ENCODE data around the gene ELL. TPM values are rescaled to one million over a fixed set of nuclear protein-coding genes. Genes with fewer than 3 reads are reported as not detected.

ELL gene
- total and polyA plus RNA-seq, 9 of the 15 experiments (the other 6 are each of a cell fraction or from before 2014, with no cell fraction given) = 0.24 to 22.5 (median 4.1) TPM

GRCh38 chr19:18514800-18515682 lies 6.8 kb downstream of the ELL start:
- ChIA-PET POLR2A (interaction anchor here (0.7 to 0.9 kb wide), 2 partner anchors 19 to 265 kb away, joined by 3 to 4 read pairs; no protein-coding TSS in a partner anchor), CTCF (ENCODE audit: low intra/inter-chr PET ratio) (no interaction called here)
- Histone ChIP-seq H3K27ac (ENCODE audit: extremely low read depth, low read depth, low read length) (no peak overlapping the region), H3K4me3 (no peak overlapping the region), H3K27me3 (ENCODE audit: control insufficient read depth in 2 of 2, insufficient read depth in 2 of 2, low read length in 2 of 2) (no peaks in the 10 kb centered on the region), H2AFZ (ENCODE audit: low read depth, low read length) (no peak overlapping the region), H3K79me2 (ENCODE audit: control insufficient read depth, insufficient read depth, low read length) (peaks cover 93% of the 10 kb centered on the region), H3K4me1 (replicated peaks in 1 of 2; ENCODE audit: control insufficient read depth in 2 of 2, insufficient read depth in 2 of 2, low read length in 2 of 2) (peaks cover 19 to 33% of the 10 kb centered on the region in 2 experiments), H3K4me2 (ENCODE audit: insufficient read depth, low read length) (no peak overlapping the region), H3K36me3 (ENCODE audit: control insufficient read depth, insufficient read depth, low read length) (peaks cover 13% of the 10 kb centered on the region), H3K9me3 (replicated peaks; ENCODE audit: control insufficient read depth, insufficient read depth, low read depth, low read length) (no peaks in the 10 kb centered on the region), H3K9me1 (ENCODE audit: control insufficient read depth, insufficient read depth, low read length) (peaks cover 11% of the 10 kb centered on the region), H3K9ac (ENCODE audit: insufficient read depth in 1 of 2, low read depth in 2 of 2, low read length in 2 of 2) (peak overlapping the region in 1 of 2 experiments; percentile 26; a peak in 2 of 4 replicates), H4K20me1 (replicated peaks; ENCODE audit: control insufficient read depth, insufficient read depth, low read length) (peaks cover 55% of the 10 kb centered on the region)
- intact Hi-C loops (cut with micrococcal nuclease) (no loop called here), in situ Hi-C loops (cut with MboI) (no loop called here)
- ATAC-seq (peak; percentile 38), FAIRE-seq (no peak), DNase-seq (ENCODE audit: extremely low read depth in 1 of 4, low spot score in 3 of 4) (peak in 1 of 4 experiments; percentile 45)
- no TSS peak for BruUV-seq (replicated peaks)
- 34% methylated on average over 17 of the region's 17 CpGs for WGBS (ENCODE audit: insufficient coverage, low coverage, missing lambda C conversion rate)
- TF ChIP-seq FOXJ2 (tag; IDR thresholded peaks at IDR 0.05) (peak; percentile 51; the same call in 1 of the 2 replicates), TCFL5 (CRISPR knock-in tag; conservative IDR thresholded peaks at IDR 0.05) (no peak), CREB1 (IDR thresholded peaks at IDR 0.05) (peak; percentile 46), CREB1 (CRISPR knock-in tag; IDR thresholded peaks at IDR 0.05) (no peak), RCOR1 (IDR thresholded peaks at IDR 0.05; ENCODE audit: borderline replicate concordance in 1 of 2, low read depth in 2 of 2, low read length in 2 of 2) (0 out of 4 replicates have a peak, but pooled peaks of 1 of the 2 experiments have one; percentile 32), CEBPB (tag; IDR thresholded peaks at IDR 0.05) (peak; percentile 81), CEBPG (CRISPR knock-in tag; IDR thresholded peaks at IDR 0.05) (no peak), CEBPG (tag; conservative IDR thresholded peaks at IDR 0.05 in 1 of 2, IDR thresholded peaks at IDR 0.05 in 1 of 2) (peak; percentile 13 to 34; a peak in 1 of 4 replicates), NCOR1 (IDR thresholded peaks at IDR 0.05) (no peak), KDM1A (IDR thresholded peaks at IDR 0.05) (peak in 1 of 2 experiments; percentile 69; a peak in 3 of 4 replicates), PRPF4 (IDR thresholded peaks at IDR 0.05; ENCODE audit: insufficient read depth, low read depth, low read length, poor library complexity, severe bottlenecking) (no peak), ZNF75A (CRISPR knock-in tag; IDR thresholded peaks at IDR 0.05) (no peak), EP400 (IDR thresholded peaks at IDR 0.05) (no peak), YBX1 (IDR thresholded peaks at IDR 0.05) (no peak), MAX (CRISPR knock-in tag; IDR thresholded peaks at IDR 0.05) (0 out of 2 replicates have a peak, but pooled peaks have one; percentile 11), HDAC6 (IDR thresholded peaks at IDR 0.05; ENCODE audit: low read depth, low read length) (no peak)
- TF ChIP-seq, protein P1, sequence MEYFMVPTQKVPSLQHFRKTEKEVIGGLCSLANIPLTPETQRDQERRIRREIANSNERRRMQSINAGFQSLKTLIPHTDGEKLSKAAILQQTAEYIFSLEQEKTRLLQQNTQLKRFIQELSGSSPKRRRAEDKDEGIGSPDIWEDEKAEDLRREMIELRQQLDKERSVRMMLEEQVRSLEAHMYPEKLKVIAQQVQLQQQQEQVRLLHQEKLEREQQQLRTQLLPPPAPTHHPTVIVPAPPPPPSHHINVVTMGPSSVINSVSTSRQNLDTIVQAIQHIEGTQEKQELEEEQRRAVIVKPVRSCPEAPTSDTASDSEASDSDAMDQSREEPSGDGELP (CRISPR knock-in tag; IDR thresholded peaks at IDR 0.05; ENCODE audit: borderline replicate concordance) = peak; percentile 36; the same call in 1 of the 2 replicates
- TF ChIP-seq, protein P2, sequence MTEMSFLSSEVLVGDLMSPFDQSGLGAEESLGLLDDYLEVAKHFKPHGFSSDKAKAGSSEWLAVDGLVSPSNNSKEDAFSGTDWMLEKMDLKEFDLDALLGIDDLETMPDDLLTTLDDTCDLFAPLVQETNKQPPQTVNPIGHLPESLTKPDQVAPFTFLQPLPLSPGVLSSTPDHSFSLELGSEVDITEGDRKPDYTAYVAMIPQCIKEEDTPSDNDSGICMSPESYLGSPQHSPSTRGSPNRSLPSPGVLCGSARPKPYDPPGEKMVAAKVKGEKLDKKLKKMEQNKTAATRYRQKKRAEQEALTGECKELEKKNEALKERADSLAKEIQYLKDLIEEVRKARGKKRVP (CRISPR knock-in tag; IDR thresholded peaks at IDR 0.05) = no peak
- TF ChIP-seq, protein P3, sequence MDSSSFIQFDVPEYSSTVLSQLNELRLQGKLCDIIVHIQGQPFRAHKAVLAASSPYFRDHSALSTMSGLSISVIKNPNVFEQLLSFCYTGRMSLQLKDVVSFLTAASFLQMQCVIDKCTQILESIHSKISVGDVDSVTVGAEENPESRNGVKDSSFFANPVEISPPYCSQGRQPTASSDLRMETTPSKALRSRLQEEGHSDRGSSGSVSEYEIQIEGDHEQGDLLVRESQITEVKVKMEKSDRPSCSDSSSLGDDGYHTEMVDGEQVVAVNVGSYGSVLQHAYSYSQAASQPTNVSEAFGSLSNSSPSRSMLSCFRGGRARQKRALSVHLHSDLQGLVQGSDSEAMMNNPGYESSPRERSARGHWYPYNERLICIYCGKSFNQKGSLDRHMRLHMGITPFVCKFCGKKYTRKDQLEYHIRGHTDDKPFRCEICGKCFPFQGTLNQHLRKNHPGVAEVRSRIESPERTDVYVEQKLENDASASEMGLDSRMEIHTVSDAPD (CRISPR knock-in tag; IDR thresholded peaks at IDR 0.05) = no peak
